A549 treated with AZD2906 at 1 μM for 4 hours (cell line): ENCODE measurements around the gene SLC46A1. TPM values are rescaled to one million over a fixed set of nuclear protein-coding genes. Genes with fewer than 3 reads are reported as not detected.

ENCODE experiments used
- total RNA-seq: library from RNA; stranded (reverse); fragments of 200-300 nt; extraction: Qiagen RNA extraction; gene quantifications from 5 replicates; pipeline ENCODE4 v1.2.3, GENCODE V29; 2022

SLC46A1 gene
- 15.0 to 19.0 TPM (median 17.1 TPM) in 5 replicates for total RNA-seq

DNA sequence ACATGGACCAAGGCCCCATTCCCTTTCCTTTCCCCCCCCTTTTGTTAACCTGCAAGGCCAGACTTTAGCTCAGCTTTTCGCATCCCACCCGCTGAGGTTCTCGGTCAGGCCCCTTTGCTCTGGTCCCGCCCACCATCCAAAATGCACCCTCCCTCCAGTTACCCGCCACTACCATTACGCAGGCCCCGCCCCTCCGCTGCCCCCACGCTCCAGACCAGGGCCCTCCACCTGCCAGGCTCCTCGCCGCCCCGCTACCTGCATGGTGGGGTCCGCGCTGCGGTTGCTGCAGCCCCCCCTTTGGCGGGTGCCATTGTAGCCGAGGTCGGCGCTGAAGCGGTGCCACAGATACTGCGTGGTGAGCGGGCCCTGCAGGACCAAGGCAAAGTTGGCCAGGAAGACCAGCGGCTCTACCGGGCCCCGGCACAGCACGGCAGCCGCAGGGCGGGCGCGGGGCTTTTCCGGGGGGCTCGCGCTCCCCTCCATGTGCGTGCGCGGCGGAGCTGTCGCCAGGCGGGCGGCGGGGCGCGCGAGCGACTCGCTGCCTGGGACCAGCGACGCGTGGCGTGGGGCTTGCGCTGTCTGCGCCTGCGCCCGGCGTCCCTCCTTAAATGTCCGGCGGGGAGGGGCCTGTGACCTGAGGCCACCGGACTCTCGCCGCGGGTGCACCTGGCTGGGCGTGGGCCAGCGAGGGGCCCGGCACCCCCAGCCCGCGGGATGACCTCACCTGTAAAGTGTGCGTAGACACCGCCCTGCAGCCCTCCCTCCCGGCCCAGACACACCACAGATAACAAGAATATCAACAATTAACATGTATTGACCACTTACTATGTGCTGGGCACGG lies at the start of gene SLC46A1:
Gene SLC46A1 (minus strand): TSS at position 581 of the 841 bp plus-strand sequence. CDS start 98 bp downstream, at position 483.

GRCh38 chr17:28371245-28372202 lies 34.5 kb downstream of the SLC46A1 start, which contains the start of gene SARM1:
Gene SARM1 (plus strand): TSS chr17:28371694. CDS start chr17:28372033, 339 bp downstream.

GRCh38 chr17:28370035-28370743 lies 35.8 kb downstream of the SLC46A1 start, which contains the start of gene VTN:
Gene VTN (minus strand): TSS chr17:28370307. CDS start chr17:28370203, 104 bp downstream.

GRCh38 chr17:28364665-28365363 lies 41.2 kb downstream of the SLC46A1 start, which contains the start of gene SEBOX:
Gene SEBOX (minus strand): TSS chr17:28365199. CDS start chr17:28365151, 48 bp downstream.

DNA sequence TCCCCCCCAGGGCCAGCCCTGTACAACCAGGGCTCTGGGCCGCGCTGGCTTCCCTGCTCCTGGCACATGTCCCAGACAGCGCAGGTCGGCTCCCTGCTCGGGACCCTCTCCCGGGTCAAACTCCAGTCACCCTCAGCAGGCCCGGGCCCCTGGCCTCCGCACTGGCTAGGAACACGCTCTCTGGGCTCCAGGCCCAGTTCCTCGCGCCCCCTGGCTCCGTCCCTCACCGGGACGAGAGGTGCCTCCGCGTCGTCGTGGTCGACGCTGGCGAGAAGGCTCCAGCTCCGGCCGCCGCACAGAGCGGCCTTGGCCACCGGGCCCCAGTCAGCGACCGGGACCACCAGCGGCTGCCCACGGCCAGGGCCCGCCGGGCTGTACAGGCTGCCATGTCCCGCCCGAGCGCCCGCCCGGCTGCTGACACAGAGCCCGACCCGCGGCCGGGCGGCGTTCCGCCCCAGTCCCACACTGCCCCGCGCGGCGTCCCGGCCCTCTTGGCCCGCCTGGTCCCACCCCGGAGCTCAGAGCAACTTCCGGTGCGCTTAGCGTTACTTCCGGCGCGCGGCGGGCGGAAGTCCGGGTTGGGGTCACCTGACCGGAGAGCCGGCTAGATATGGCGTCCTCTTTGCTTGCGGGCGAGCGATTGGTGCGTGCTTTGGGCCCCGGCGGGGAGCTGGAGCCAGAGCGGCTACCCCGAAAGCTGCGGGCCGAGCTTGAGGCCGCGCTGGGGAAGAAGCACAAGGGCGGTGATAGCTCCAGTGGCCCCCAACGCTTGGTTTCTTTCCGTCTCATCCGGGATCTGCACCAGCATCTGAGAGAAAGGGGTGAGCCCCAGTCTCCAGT lies 48.7 kb downstream of the SLC46A1 start, which contains the start of gene POLDIP2:
Gene POLDIP2 (minus strand): TSS at position 467 of the 840 bp plus-strand sequence. CDS start 79 bp downstream, at position 388.

Other genes with a start within 250 kb of the SLC46A1 start
- gene TMEM97, start 87.0 kb downstream of the SLC46A1 start, total RNA-seq = 39.5 to 45.7 TPM (median 40.2 TPM) in 5 replicates
- gene IFT20, start 70.7 kb downstream of the SLC46A1 start, total RNA-seq = 45.8 to 57.5 TPM (median 52.2 TPM) in 5 replicates
- gene TNFAIP1, start 70.5 kb downstream of the SLC46A1 start, total RNA-seq = 41.0 to 50.2 TPM (median 46.4 TPM) in 5 replicates
- gene POLDIP2, start 48.7 kb downstream of the SLC46A1 start, total RNA-seq = 146 to 166 TPM (median 164 TPM) in 5 replicates
- gene SEBOX, start 41.0 kb downstream of the SLC46A1 start, total RNA-seq = not detected in 5 replicates
- gene VTN, start 35.9 kb downstream of the SLC46A1 start, total RNA-seq = 16.3 to 24.7 TPM (median 20.7 TPM) in 5 replicates
- 4.4 to 6.2 TPM (median 5.6 TPM) in 5 replicates for gene SARM1, start 34.5 kb downstream of the SLC46A1 start, total RNA-seq
- 0.05 to 0.21 TPM (median 0.10 TPM) in 5 replicates for gene SLC13A2, start 67.4 kb upstream of the SLC46A1 start, total RNA-seq
- 0.02 to 0.07 TPM (median 0.03 TPM) in 3 of 5 replicates, not detected in the others for gene FOXN1, start 100.1 kb upstream of the SLC46A1 start, total RNA-seq
- 22.8 to 31.0 TPM (median 29.7 TPM) in 5 replicates for gene UNC119, start 146.4 kb upstream of the SLC46A1 start, total RNA-seq
- gene PIGS, start 165.3 kb upstream of the SLC46A1 start, total RNA-seq = 56.2 to 63.4 TPM (median 58.3 TPM) in 5 replicates
- 1.3 to 2.4 TPM (median 2.0 TPM) in 5 replicates for gene ALDOC, start 170.7 kb upstream of the SLC46A1 start, total RNA-seq
- gene SPAG5, start 192.8 kb upstream of the SLC46A1 start, total RNA-seq = 62.3 to 70.8 TPM (median 69.3 TPM) in 5 replicates
- gene RSKR, start 208.0 kb upstream of the SLC46A1 start, total RNA-seq = 2.7 to 3.6 TPM (median 2.9 TPM) in 5 replicates
- 47.0 to 74.8 TPM (median 53.1 TPM) in 5 replicates for gene BLTP2, start 238.9 kb upstream of the SLC46A1 start, total RNA-seq